SKM-1 treated with dmso at 0.1 percent for 144 hours (cell line): Measurements from ENCODE around the gene ALX4.

Experiments used
- DNase-seq: peaks from one replicate; lab custom pipeline; 2025; ENCODE audit not compliant: unreplicated experiment; lab: John Stamatoyannopoulos, UW

ALX4 gene

DNA sequence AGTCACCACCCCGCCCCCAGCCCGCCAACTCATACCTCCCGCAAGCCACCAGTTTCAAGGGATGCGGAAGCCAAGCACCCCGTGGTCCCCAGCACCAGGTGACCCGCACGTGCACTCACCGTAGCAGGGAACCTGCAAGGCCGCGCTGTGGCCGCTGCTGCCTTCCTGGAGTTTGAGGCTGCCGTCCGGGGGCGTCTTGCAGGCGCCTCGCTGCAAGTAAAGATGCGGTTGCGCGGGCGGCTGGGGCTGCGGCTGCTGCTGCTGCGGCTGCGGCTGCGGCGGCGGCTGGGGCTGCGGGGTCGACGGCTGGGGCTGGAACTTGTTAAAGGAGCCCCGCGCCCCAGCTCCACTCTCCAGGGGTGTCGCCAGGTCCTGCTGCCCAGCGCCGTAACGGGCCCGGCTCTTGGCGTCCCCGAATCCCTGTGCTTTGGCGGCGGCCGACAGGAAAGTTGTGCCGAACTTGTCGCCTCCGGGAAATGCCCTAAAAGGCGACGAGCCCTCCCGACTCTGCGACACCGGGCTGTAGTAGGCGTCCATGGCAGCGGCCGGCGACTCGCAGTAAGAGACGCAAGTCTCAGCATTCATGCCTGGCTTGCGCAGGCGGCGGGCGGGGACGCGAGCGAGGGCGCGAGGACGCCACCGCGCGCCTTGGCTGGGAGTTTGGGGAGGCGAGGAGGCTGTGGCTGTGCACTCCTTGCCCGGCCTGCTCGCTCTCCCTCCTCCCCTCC is at the start of gene ALX4:
ALX4 (minus strand) TSS at position 662 of the 728 bp plus-strand sequence; CDS start at position 585, 77 bp downstream.
- no peak for DNase-seq

DNA sequence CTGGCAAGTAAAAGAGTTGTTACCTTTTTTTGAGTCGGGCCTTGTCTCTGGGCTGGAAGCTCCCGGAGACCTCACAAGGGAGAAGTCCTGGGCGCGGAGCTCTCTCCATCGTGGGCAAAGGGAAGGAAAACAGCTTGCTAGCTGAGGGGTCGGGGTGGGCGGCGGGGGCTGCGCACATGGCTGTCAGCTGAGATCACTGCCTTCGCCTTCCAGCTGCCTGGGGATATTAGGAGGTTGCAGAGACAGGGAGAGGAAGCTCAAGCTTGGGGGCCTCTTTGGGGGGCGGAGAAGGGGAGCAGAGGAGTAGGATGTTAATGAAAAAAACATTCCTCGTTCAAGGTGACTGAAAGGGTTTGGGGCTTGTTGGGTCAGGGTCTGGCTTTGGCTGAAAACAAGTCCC is 49.2 kb upstream of the ALX4 start:
- no peak for DNase-seq

DNA sequence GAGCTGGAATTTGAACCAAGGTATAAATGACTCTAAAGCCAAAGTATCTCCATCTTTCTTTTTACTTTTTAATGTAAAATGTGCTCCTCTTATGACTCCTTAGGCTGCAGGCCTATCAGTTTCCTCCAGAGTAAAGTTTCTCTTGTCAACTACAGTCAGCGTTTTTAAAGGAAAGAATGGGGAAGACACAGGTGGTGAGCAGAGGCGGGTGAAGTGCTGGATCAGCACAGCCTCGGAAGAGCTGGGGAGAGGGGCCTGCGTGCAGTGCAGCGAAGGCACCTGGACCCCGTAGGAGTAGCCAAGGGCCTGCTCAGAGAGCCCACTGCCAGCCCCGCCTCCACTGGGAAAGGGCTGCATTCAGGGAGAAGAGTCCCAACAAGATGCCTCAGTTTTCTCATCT is 48.8 kb upstream of the ALX4 start:
- DNase-seq: no peak

DNA sequence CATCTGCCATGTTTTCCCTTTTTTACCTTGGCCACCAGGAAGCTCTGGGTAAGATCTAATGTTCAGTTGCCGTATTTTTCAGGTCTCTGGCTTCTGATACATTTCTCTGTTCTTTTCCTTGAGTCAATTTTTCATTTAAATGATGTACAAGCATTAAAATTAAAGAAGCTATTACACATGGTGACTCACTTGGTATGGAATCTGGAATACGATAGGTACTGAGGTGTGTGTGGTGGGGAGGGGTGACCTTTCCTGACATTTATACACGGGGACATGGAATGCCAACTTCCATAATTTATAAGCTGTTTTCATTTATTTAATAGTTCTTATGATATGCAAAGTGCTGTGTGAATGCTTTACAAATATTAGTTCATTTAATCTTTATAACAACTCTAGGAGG is 47.8 kb upstream of the ALX4 start:
- no peak for DNase-seq

DNA sequence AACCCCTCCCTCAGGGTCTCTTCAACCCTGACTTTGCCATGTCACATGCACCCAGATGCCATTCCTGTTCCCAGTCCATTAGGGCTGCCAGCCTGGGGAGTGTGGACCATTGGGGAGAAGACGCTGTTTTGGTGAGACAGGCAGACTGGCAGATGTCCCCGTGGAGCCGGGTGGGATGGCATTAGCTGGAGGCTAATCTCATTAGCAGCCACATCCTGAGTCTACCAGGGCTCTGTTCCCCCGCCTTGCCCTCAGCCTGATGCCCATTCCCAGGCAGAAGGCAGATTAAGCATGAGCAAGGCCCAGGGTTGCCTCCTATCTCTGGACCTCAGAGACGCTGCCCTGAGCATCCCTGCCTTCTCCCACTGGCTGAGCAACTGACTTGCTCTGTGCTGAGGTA is 46.4 kb upstream of the ALX4 start:
- no peak for DNase-seq

DNA sequence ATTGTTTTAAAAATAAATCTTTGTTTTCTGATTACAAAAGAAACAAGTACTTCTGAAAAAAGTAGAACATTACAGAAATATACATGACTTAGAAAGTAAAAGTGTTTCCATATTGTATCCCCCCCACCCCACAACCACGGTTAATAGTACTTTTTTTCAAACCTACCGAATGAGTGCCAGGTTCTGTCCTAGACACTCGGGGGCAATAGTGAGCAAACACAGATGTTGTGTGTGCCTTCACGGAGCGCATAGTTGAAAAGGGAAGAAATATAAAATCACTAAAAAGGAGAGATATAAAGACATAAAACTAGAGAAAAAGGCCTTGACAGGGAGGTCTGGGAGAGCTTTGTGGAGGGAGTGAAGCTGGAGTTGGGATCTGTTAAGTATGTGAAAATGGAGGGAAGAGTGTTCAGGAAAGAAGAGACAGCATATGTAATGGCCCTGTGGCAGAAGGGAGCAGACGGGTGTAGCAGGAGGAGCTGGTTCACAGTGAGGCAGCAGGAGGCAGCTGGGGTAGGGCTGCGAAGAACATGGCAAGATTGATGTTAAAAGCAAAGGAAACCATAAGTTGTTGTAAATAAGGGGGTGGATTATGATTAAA is 42.1 kb upstream of the ALX4 start:
- no peak for DNase-seq

DNA sequence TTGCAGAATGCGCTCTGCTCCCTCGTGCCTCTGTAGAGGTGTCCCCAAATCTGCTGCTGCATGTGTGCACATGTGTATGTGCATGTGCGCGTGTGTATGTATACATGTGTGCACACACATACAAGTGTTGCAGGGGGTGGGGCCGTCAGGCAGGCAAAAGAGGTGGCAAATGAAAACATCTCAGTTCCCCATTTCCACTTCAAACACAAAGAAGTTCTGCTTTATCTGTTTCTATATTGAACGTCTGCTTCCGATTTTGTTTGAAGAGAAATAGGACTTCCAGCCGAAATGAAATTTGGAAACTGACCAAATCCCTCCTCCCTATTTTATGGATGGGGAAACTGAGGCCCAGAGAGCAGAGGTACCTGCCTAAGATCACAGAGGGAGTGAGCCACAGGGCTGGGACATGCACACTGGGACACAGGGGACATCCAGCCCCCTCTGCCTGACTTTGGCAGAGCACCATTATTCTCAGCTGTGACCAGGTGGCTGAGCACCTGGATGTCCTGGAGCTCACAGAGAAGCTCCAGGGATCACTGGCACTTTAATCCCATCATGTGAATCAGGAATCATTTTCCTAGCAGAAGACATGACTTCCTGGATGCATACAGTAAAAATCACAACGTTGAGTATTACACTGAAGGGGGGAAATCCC is 41.2 kb upstream of the ALX4 start:
- DNase-seq: peak; percentile 49

DNA sequence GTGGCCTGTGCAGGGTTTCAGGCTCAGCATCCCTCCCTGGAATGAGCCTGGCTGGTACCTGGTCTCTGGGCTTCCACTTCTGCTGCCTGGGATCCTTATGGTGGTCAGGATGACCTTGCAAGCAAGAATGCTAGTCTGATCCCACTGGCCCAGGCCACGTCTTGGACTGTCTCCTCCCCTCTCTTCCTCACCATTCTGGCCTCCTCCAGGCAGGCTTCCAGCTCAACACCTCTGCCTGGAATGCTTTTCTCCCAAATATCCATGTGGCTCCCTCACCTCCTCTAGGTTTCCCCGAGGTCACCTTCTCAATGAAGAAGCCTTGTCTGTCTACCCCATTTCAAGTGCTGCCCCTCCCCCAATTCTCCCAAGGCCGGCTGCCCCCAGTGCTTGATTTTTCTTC is 39.4 kb upstream of the ALX4 start:
- DNase-seq: no peak

DNA sequence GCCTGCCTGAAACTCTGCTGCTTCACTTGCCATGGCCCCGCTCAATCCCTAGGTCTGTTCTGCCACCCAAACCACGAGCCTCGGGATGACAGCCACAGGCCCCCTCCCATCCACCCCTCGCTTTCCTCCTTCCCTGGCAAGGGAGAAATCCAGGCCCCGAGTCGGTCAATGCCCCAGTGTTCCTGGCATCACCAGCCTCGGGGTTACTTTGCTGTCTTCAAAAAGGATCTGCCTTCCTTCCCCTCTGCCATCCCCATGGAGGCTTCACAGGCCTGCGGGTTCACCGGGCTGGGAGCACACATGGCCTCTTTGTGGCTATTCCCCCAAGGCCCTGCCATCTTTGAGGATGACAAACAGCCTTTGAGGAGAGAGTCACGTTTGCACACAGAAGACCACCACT is 38.8 kb upstream of the ALX4 start:
- DNase-seq: no peak

DNA sequence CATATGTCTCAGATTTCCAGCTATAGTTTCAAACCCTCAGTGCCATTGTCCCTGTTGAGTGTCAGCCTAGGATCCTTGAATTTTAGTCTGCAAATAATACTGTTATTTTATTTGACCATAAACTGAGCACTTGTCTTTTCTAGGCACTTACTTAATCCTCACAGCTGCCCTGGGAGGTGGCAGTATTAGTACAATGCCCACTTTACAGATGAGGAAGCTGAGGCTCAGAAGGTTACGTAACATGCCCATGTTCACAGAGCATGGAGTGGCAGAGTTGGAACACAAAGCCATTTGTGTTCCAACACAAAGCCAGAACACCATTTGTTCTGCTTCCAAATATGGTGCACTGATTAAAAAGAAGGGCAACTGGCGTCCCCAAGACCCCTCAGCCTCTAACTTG is 38.2 kb upstream of the ALX4 start:
- DNase-seq: no peak

DNA sequence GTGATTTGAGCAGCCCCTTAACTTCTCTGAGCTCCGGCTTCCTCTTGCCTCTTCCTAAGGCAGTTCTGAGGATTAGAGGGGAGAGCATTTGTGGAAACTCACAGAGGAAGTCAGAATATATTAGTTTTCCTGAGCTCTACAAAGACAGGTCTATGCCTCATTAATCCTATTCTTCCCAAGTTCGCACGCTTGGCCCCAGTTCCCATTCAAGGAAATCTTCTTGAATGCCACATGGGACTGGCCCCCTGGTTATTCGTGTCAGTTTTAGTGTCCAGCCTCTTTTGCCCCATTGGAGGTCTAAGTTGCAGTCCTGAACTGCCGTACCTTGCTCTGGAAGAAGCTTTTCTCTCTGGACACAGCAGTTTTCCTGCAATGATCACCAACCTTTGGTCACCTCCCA is 37.6 kb upstream of the ALX4 start:
- DNase-seq: no peak

DNA sequence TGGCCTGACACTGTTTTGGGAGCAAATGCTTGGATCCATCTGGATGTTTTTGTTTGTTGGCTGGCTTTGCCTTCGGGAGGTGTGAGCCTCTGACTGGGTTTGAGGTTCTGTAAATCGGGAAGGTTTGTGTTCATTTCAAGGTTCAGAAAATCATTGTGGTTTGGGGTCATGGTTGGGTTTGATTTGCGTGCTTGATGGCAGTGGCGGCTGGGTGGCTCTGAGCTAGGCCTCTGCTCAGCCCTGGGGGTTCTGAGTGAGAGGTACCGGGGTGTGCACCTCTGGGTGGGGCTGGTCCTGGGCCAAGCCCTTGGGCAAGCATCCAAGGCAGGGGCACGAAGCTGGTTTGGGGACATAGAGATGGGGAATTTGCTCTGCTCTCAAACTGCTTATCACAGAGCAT is 37.0 kb upstream of the ALX4 start:
- no peak for DNase-seq

DNA sequence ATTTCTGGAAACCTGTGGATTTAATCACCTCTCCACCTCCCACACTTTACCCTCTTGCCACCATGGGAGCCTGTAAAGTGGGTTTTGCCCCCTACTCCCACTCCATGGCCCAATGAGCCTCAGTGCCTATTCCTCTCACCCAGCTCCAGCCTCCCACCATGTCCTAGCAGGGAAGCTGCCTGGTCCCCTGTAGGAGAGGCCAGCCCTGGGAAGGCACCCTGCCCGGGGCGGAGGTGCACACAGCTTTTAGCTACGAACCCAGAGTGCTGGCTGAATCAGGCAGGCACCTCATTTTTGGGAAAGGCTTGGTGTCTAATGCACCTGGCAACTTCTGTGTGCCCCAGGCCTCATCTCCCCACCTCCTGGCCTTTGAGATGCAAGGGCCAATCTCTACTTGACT is 35.8 kb upstream of the ALX4 start:
- DNase-seq: no peak

DNA sequence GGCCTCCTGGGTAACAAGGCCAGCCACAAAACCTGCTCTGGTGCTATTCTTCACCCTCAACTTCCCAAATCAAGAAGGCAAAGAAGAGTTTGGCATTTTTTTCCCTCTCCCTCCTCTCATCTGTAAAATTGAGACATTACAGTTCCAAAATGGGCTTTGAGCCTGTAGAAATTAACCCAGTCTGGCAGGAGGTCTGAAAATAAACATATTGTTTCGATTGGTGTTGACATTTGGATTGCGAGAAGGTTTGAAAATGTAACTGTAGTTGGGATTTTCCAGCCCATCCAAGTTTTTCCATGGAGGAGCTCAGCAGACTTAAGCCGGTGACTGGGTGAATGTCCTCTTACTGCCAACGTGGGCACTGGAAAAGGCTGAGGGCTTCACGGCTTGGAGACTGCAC is 35.0 kb upstream of the ALX4 start:
- no peak for DNase-seq

DNA sequence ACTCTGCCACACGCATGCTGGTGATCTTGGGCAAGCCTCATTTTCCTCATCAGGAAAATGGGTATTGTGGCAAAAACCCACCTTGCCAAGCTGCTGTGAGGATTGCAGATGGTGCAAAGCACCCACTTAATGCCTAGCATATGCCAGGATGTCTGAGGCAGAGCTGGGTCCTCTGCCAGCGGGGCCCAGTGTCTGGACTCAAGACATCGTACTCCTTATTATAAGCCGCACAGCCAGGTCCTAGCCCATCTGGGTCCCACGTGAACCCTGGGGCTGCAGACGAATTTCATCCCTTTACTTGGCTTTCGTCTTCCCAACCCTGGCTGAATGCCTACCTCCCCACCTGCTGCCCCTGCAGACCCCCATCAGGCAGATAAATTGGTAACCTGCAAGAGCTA is 34.5 kb upstream of the ALX4 start:
- no peak for DNase-seq

DNA sequence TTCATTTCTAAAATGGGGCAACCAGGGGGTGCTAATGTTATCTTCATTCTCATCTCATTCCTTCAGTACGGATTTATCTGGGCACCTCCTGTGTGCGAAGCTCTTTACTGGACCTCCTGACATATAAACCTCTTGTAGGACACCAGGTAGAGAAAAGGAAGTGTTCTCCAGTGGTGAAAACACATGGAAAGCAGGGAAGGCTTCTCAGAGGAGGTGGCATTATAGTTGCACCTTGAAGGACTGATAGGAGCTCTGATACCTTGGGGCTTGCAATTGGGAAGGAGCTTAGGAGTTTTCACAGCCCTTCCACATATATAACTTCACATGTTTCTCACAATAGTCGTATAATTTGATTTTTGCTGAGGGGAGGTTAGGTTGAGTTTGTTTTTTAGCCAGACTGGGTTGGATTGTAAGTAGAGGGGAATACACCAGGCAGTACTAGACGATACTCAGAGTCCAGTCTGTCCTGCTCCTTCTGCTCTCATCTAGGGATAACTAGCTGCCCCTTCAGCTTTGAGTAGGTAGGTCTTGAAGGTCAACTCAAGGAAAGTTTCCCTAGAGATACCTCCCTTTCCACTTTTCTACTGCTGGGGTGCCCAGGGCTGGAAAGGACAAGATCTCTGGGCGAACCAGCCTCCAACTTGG is 34.0 kb upstream of the ALX4 start:
- no peak for DNase-seq

DNA sequence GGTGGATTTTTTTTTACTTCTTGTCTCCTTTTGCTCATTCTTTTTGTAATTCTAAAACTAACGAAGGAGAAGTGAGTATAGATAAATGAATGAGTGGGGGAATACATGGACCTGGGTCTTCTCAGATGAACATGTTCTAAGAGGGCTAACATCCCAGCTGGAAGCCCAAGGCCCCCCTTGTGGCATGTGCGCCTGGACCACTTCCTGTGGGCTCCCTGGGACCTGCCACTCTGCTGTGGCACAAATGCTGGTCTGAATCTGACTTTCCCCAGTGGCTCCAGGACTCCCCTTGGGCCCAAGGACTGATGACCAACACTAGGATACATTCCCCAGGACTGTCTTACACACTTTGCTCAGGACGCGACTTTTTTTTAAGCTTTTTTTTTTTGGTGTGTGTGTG is 32.7 kb upstream of the ALX4 start:
- DNase-seq: no peak

DNA sequence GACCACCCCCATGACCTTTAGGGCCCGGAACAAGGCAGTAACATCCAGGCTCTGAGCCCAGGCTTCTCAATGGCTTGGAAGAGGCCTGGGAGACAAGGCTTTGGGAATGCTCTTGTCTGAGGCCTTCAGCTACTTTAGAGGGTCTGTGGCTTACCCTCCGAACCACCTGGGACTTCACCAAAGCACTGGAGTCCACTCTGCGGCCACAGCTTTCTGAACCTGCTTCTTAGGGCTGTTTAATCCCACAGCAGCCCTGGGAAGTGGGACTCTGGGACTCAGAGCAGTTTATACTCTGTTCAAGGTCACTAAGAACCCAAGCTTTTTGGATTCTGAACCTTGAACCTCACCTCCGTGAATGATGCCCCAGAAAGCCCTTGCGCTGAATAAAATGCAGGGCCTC is 30.7 kb upstream of the ALX4 start:
- DNase-seq: no peak

DNA sequence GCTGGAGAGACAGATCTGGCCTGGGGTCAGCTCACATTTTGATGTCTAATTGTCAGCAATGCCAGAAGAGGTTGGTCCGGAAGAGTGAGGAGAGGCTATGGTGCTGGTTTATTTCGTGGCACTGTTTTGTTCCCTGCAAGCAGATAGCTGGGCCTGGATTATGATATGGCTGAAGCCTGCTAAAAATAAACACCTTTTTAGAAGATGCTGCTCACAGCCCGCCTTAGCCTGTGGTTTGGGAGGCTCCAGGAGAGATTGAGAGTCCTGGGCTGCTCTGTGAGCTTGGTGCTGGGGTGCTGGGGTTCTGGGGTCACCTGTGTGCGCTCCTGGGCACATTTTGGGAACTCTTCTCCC is 29.6 kb upstream of the ALX4 start:
- no peak for DNase-seq

DNA sequence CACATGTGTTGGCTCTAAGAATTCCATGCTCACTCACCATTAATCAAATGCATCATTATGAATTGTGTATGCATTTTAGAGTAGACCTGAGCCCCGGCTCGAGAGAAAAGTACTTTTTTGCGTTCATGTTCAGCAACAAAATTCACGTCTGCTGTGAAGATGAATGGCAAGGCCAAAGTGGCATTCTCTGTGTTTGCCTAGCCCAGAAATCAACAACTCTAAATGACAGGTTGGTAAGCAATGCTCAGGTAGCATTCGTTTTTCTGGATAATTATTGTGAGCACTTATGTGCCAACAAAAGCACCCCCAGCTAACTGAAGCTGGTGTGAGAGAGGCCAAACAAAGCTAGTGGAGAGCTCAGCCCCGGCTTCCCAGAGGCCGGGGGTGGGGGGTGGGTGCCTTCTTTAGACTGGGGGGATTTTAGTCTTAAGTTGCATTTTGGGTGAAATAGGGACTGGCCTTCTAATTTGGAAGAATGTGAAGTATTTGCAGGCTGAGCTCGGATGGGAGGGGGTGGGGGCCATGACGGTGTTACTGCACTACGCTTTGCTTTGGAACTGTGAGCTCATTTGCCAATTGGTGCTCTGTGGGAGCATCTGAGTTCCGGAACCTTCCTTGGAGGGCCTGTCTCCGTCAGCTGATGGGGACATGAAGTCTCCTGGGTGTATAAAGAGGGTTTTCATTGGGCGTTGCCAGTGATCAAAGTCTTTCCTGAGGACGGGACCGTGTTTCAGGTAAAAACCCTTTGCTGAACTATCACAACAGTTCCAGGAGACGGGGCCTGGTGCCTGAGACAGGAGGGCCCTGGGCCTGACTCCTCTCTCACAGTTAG is 29.0 kb upstream of the ALX4 start:
- DNase-seq: no peak

DNA sequence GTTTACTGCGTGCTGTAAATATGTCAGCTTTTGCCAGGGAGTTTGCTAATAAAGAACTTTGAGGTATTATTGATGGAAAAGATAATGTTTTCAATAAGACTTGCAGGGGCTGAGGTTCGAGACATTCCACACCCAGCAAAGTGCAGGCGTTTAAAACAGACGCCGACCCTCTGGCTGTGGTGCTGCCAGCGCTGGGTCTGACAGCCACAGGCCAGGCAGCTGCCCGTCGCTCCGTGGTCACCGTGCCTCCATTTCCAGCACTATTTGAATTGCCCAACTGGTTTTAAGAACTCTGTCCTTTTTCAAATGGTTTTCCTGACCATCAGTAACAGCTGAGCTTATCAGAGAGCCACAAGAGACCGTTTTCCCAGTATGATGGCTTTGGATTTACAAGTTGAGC is 28.1 kb upstream of the ALX4 start:
- DNase-seq: no peak
